Measurements from ENCODE around the gene KRT7. TPM values are rescaled to one million over a fixed set of nuclear protein-coding genes. Genes with fewer than 3 reads are reported as not detected.

Gene KRT7
- total RNA-seq, 1 donor: 27.9 TPM

GRCh38 chr12:52246720-52247621 is 13.9 kb downstream of the KRT7 start:
- DNase-seq (ENCODE audit: insufficient read length, low spot score, missing footprints): peak; percentile 88
- Histone ChIP-seq H3K27ac (ENCODE audit: low read depth, low read length) (peak overlapping the region; percentile 15), H2AFZ (ENCODE audit: low read length) (no peak overlapping the region), H3K79me2 (ENCODE audit: insufficient read depth, low read length) (no peaks in the 10 kb centered on the region), H3K4me2 (ENCODE audit: insufficient read depth, low read length) (no peak overlapping the region), H3K4me1 (ENCODE audit: insufficient read depth, low read length) (peaks cover 44% of the 10 kb centered on the region), H3K36me3 (ENCODE audit: insufficient read depth, low read length) (no peaks in the 10 kb centered on the region), H4K20me1 (ENCODE audit: insufficient read depth, low read length) (no peaks in the 10 kb centered on the region), H3K27me3 (ENCODE audit: insufficient read depth, low read length) (no peaks in the 10 kb centered on the region), H3K9me3 (ENCODE audit: low read depth, low read length) (no peaks in the 10 kb centered on the region), H3K4me3 (ENCODE audit: insufficient read depth, low read length) (no peak overlapping the region)
- TF ChIP-seq, protein P1, sequence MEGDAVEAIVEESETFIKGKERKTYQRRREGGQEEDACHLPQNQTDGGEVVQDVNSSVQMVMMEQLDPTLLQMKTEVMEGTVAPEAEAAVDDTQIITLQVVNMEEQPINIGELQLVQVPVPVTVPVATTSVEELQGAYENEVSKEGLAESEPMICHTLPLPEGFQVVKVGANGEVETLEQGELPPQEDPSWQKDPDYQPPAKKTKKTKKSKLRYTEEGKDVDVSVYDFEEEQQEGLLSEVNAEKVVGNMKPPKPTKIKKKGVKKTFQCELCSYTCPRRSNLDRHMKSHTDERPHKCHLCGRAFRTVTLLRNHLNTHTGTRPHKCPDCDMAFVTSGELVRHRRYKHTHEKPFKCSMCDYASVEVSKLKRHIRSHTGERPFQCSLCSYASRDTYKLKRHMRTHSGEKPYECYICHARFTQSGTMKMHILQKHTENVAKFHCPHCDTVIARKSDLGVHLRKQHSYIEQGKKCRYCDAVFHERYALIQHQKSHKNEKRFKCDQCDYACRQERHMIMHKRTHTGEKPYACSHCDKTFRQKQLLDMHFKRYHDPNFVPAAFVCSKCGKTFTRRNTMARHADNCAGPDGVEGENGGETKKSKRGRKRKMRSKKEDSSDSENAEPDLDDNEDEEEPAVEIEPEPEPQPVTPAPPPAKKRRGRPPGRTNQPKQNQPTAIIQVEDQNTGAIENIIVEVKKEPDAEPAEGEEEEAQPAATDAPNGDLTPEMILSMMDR (IDR thresholded peaks at IDR 0.05; ENCODE audit: extremely low read depth, low read depth, low read length): no peak

GRCh38 chr12:52247622-52248540 is 14.8 kb downstream of the KRT7 start:
- Histone ChIP-seq H4K20me1 (ENCODE audit: insufficient read depth, low read length) (no peaks in the 10 kb centered on the region), H3K79me2 (ENCODE audit: insufficient read depth, low read length) (no peaks in the 10 kb centered on the region), H3K4me1 (ENCODE audit: insufficient read depth, low read length) (peaks cover 44% of the 10 kb centered on the region), H3K9me3 (ENCODE audit: low read depth, low read length) (no peaks in the 10 kb centered on the region), H3K4me3 (ENCODE audit: insufficient read depth, low read length) (no peak overlapping the region), H3K4me2 (ENCODE audit: insufficient read depth, low read length) (no peak overlapping the region), H3K27me3 (ENCODE audit: insufficient read depth, low read length) (no peaks in the 10 kb centered on the region), H3K36me3 (ENCODE audit: insufficient read depth, low read length) (no peaks in the 10 kb centered on the region), H3K27ac (ENCODE audit: low read depth, low read length) (no peak overlapping the region), H2AFZ (ENCODE audit: low read length) (no peak overlapping the region)
- peak; percentile 65 for DNase-seq (ENCODE audit: insufficient read length, low spot score, missing footprints)
- TF ChIP-seq, protein P1 (IDR thresholded peaks at IDR 0.05; ENCODE audit: extremely low read depth, low read depth, low read length): no peak

DNA sequence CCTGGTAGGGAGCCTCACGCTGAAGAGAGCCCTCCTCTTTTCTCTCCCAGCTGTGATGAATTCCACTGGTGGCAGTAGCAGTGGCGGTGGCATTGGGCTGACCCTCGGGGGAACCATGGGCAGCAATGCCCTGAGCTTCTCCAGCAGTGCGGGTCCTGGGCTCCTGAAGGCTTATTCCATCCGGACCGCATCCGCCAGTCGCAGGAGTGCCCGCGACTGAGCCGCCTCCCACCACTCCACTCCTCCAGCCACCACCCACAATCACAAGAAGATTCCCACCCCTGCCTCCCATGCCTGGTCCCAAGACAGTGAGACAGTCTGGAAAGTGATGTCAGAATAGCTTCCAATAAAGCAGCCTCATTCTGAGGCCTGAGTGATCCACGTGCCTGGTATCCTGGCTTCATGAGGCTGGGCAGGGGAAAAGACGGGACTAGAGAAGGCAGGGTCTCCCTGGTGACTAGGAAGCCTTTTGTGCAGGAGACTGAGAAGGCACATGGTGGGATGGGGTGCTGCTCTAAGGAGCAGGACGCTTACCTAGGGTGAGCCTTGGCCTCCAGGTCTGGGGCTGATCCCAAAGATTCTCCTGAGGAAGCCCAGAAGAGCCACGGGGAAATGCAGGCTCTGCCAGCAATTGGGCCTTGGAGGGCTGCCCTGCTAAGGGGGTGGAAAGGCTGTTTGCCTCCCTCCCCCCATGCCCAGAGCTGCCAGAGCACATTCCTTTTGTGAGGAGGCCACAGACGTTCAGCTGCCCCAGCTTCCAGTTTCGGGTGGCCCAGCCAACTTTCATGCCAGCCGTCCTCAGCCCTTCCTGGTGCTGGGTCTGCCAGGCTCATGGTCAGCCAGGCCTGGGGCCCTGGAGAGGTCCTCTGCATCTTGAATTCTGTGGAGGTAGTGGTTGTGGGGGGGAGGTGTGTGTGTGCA is 15.8 kb downstream of the KRT7 start:
- H3K4me2 ChIP-seq (ENCODE audit: insufficient read depth, low read length): peak overlapping the region; percentile 34

More for the DNA sequence above, 15.8 kb downstream of the KRT7 start:
- DNase-seq (ENCODE audit: insufficient read length, low spot score, missing footprints): peak; percentile 94
- H3K36me3 ChIP-seq (ENCODE audit: insufficient read depth, low read length): no peaks in the 10 kb centered on the region
- H3K27me3 ChIP-seq (ENCODE audit: insufficient read depth, low read length): no peaks in the 10 kb centered on the region
- H2AFZ ChIP-seq (ENCODE audit: low read length): peak overlapping the region; percentile 28
- H3K4me3 ChIP-seq (ENCODE audit: insufficient read depth, low read length): no peak overlapping the region
- H3K79me2 ChIP-seq (ENCODE audit: insufficient read depth, low read length): no peaks in the 10 kb centered on the region
- peaks cover 36% of the 10 kb centered on the region for H3K4me1 ChIP-seq (ENCODE audit: insufficient read depth, low read length)
- H3K9me3 ChIP-seq (ENCODE audit: low read depth, low read length): no peaks in the 10 kb centered on the region
- H4K20me1 ChIP-seq (ENCODE audit: insufficient read depth, low read length): no peaks in the 10 kb centered on the region
- no peak overlapping the region for H3K27ac ChIP-seq (ENCODE audit: low read depth, low read length)
- TF ChIP-seq, protein P1 (IDR thresholded peaks at IDR 0.05; ENCODE audit: extremely low read depth, low read depth, low read length): no peak
